Superior temporal gyrus (tissue), 1 donor: Measurements from ENCODE around the gene FAIM2.
A peak's percentile ranks its signal among the peaks of the same experiment; 100 is the strongest.

ENCODE experiments used
- DNase-seq: peaks from one replicate; pipeline ENCODE4 v3.0.0-alpha.2; 2016; ENCODE audit errors: extremely low spot score

The FAIM2 gene

GRCh38 chr12:49824416-49824815 lies 79.3 kb downstream of the FAIM2 start:
- no peak for DNase-seq

GRCh38 chr12:49823951-49824350 lies 79.7 kb downstream of the FAIM2 start:
- no peak for DNase-seq

- DNase-seq, result no peak
Measured at GRCh38 chr12:49823350-49823749, 80.3 kb downstream of the FAIM2 start.

GRCh38 chr12:49821373-49822287 lies 82.1 kb downstream of the FAIM2 start:
- peak; percentile 16 for DNase-seq

- DNase-seq, result no peak
Measured at GRCh38 chr12:49819786-49820185, 83.9 kb downstream of the FAIM2 start.

- no peak for DNase-seq
Measured at GRCh38 chr12:49818241-49818895, 85.3 kb downstream of the FAIM2 start.
